GM19328 (cell line): ENCODE data around the gene NEO1.

Experiments
- ATAC-seq: cut with Tn5 transposase; IDR thresholded peaks from one replicate; pipeline ENCODE4 v1.9.1; 2021; ENCODE audit warnings: mild to moderate bottlenecking, moderate library complexity; ENCODE audit not compliant: unreplicated experiment

NEO1 gene

DNA sequence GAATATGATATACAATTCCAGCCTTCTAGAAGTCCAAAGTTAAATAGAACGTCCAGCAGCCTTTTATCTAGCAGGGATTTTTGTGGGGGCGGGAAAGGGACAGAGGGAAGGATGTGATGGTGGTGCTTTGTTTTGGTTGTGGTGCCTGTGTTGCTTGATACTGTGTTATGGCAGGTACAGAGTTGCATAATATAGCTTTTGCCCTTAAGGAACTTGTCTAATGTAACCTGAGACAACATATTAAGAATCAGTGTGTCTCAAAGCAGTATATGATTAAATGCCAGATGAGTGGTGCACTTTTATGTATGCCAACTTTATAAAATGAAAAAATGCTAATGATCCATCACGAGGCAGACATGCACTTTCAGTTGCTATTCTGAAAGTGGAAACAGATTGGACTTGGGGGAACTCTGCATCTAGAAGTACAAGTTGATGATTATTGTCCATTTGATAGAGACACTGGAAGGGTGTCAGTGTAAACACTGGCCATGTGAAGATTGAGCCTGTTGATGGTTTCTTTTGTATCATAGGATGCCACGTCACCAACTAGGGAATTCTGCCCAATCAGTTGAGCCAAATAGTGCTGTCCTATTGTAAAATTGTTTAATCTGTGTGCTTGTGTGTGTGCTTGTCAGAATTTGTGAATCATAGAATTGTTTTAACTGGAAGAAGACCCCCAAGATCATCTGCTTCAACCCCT lies 23.0 kb downstream of the NEO1 start:
- no peak for ATAC-seq

- ATAC-seq: no peak
These were observed 26.0 kb downstream of the NEO1 start for GRCh38 chr15:73078291-73078690.

DNA sequence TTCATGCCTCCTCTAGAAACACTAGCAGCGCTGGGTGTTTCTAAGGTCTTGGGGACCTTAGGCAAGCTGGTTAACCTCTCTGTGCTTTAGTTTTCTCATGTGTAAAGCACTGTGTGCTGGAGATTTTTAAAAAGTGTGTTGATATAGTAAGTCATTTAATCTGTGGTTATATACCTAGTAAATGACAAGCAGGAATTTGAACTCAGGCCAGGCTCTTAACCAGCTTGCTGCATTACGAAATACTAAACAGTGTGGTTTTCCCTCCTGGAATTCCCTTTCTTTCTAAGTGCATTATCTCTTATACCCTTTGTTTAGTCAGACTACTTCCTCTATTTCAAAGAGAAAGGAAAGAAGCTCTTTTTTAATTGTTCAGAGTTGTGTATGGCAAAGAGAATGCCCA lies 26.5 kb downstream of the NEO1 start:
- ATAC-seq: no peak

DNA sequence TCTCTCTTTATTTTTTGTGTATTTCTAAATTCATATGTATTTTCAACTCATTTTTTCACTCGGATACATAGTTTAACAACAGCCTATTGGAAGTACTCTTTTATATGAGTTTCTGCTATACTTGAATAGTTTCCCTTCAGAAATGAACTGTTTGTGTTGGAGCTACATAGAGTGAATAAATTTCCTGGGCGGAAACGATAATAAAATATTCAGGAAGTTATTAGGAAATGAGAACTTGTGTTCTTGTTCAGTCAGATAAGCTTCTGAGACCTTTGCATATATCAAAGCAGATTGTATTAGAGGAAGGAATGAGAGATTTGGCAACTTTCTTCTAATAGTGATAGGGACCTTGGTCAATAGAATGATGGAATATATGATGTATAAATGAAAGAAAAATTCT lies 27.3 kb downstream of the NEO1 start:
- no peak for ATAC-seq

DNA sequence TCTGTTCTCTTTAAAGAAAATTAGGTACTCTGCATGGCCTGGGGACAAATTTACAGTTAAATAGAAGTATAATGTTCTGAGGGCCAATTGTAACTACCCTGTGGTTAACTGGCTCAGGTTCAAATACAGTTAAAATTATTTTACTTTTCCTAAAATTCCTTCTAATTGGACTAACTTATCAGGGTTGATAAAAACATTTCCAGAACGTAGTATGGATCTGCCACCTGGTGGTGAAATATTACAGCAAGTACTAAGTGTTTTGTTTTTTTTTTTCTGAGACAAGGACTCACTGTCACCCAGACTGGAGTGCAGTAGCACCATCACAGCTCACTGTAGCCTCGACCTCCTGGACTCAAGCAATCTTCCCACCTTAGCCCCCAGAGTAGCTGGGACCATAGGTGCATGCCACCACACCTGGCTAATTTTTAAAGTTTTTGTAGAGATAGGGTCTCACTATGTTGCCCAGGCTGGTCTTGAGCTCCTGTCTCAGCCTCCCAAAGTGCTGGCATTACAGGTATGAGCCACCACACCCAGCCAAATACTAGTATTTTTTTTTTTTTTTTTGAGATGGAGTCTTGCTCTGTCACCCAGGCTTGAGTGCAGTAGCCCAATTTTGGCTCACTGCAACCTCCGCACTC lies 29.2 kb downstream of the NEO1 start:
- no peak for ATAC-seq

DNA sequence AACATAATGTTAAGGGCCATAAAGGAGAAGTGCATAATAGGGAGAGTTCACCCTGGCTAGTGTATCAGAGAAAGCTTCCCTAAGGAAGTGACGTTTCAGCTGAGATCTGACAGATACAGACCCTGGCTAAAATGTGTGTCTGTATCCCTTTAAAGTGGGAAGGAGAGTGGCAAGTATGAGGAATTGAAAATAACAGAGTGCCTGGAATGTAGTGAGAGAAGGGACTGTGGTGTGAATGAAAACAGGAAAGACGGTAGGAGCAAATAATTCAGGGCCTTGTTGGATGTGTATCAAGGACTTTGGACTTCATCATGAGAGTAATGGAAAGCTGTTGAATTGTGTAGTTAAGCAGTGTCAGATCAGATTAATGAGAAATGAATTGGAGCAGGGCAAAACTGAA lies 30.5 kb downstream of the NEO1 start:
- ATAC-seq: no peak

- no peak for ATAC-seq
These were observed 34.8 kb downstream of the NEO1 start for GRCh38 chr15:73087098-73087497.

DNA sequence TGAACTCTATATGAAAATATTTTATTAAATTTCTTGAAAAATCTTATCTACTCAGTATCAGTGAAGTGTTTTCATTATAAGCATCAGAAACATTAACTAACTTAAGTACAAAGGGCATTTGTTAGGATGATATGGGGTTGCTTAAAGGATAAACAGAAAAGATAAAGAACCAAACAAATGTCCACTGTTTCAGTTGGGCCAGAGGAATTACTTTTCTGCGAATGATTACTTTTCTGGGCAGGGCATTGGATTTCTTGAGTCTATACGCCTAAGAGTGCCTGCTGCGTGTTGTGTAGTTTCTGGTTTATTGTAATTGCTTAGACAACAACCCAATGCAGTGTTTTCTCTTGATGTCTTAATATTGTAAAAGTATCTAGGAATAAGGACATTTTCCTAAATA lies 52.8 kb downstream of the NEO1 start:
- ATAC-seq: no peak

- ATAC-seq: no peak
These were observed 56.4 kb downstream of the NEO1 start for GRCh38 chr15:73108676-73109075.

DNA sequence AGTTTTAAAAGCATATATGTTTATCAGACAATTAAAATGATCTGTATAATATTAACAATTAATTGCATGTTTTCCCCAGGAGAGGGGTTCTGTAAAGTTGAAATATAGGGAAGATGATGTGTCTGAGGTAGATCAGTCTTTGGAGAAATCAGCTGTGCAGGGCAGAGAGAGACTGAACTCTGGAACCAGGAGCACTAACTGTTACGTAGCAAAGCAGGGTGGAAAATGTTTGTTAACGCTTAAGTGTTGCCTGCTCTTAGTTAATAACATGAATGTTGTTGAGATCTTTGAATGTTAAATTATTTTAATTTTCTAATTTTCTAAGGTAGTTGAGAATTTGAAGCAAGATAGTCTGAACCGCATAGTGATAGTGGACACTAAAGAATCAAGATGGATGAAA lies 57.5 kb downstream of the NEO1 start:
- ATAC-seq: no peak

GRCh38 chr15:73110201-73110600 lies 57.9 kb downstream of the NEO1 start:
- ATAC-seq: no peak

GRCh38 chr15:73114064-73114463 lies 61.8 kb downstream of the NEO1 start:
- no peak for ATAC-seq

DNA sequence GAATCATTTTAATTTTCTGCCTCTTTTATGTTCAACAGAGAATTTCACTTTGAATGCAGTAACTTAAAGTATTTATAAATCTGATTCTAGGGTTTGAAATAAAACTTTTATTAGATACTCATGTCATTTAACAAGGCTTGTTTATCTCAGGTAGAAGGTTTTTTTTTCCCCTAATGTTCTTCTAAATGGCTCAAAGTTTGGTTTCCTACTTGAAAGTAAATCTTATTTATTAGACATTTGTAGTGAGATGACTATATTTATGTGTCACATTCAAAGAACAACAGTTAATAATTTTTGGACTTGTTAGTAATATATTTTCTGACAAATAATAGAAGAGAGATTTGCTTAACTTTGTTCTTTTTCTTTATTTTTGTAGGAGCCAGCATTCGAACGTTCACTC lies 63.9 kb downstream of the NEO1 start:
- ATAC-seq: no peak

- ATAC-seq: no peak
These were observed 65.8 kb downstream of the NEO1 start for GRCh38 chr15:73118055-73118454.

DNA sequence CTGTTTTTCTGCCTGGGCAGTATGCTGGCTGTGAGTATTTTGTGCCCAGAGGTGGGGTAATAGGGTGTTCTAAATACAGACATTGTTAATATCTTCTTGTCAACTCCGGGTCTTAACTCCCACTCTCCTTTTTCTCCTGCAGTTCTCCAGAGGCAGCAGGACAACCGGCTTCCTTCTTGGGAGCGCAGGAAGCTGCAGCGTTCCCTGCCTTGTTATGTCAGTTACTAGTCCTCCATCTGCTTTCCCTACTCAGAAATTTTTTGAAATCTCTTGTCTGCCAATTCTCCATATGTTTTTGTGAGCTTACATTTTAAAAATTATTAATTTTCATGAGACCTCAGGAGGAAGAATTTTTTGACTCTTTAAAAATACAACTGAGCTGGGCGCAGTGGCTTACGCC lies 67.2 kb downstream of the NEO1 start:
- ATAC-seq: no peak

- no peak for ATAC-seq
These were observed 68.0 kb downstream of the NEO1 start for GRCh38 chr15:73120269-73120668.

GRCh38 chr15:73125219-73125618 lies 73.0 kb downstream of the NEO1 start:
- ATAC-seq: no peak

DNA sequence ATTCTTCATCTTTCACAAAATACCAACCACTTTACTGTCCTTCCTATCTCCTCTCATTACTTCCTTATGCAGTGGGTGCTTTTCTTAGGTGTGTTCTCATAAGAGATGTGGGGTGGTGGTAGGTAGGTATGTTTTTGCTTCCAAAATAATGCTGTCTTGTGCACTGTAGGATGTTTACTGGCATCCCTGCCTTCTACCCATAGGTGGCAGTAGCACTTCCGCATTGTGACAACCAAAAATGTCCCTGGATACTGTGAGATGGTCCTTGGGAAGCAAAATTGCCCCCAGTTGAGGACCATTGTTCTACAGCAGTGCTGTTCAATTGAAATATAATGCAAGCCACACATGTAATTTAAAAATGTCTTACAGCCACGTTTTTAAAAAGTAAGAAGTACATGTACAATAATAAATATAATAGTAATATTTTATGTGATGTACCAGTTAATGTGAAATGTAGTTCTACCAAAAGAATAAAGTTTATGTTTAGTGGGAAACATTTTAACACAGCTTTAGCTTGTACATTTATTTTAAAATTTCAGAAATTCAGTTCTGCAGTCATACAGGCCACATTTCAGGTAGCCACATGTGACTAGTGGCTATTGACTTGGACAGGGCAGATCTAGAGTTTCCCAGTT lies 75.2 kb downstream of the NEO1 start:
- no peak for ATAC-seq

- no peak for ATAC-seq
These were observed 78.6 kb downstream of the NEO1 start for GRCh38 chr15:73130830-73131229.

- ATAC-seq: no peak
These were observed 81.9 kb downstream of the NEO1 start for GRCh38 chr15:73134196-73134595.

- ATAC-seq: no peak
These were observed 86.9 kb downstream of the NEO1 start for GRCh38 chr15:73139041-73139743.
